ENCODE data around the gene KCNK6.
"Not testable (repeated sequence)": the region's sequence is repeated elsewhere in the genome, so short reads cannot be mapped to it uniquely, and the experiment has no call there.

Gene KCNK6

DNA sequence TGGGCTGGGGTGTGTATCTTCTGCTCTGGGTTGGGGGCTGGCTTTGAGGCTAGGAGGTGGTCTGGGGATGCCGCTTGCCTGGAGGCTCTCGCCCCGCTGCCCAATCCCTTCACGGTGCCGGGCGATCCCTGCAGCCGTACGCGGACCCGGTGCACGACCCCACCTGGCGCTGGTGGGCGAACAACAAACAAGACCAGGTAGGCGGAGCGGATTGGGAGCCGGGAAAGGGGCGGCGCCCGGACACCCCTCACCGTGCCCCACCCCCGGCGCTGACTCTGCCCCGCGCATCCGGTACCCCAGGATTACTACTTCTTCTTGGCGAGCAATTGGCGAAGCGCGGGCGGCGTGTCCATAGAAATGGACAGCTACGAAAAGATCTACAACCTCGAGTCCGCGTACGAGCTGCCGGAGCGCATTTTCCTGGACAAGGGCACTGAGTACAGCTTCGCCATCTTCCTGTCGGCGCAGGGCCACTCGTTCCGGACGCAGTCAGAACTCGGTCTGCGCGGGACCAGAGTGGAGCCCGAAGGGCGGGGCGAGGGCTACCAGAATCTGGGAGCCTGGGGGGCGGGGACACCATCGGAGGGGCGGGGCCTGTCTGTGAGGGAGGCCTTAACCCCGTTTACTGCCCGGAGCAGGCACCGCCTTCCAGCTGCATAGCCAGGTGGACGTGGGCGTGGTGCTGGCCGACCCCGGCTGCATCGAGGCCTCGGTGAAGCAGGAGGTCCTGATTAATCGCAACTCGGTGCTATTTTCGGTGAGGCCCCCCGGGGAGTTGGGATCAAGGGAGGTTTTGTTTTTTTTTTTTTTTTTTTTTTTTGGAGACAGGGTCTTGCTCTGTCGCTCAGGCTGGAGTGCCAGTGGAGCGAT, 42.7 kb downstream of the KCNK6 start:
- DNase-seq, result no peak

- DNase-seq, result not testable (repeated sequence)
Measured at GRCh38 chr19:38362946-38363688, 43.5 kb downstream of the KCNK6 start.

DNA sequence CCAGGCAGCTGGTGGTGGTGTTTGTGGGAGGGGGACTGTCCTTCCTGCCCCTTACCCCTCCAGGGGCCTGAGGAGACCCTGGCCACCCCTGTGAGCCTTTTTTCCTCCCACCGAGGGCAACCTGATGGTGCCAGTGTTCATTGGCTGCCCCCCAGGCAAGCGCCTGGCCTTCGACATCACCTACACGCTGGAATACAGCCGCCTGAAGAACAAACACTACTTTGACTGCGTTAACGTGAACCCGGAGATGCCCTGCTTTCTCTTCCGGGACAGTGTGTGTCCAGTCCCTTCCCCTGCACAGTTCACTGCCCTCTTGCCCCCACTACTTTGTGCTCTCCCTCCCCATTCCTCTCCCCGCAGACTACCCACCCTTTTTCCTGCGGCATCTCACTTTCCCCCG, 47.4 kb downstream of the KCNK6 start:
- no peak for DNase-seq

DNA sequence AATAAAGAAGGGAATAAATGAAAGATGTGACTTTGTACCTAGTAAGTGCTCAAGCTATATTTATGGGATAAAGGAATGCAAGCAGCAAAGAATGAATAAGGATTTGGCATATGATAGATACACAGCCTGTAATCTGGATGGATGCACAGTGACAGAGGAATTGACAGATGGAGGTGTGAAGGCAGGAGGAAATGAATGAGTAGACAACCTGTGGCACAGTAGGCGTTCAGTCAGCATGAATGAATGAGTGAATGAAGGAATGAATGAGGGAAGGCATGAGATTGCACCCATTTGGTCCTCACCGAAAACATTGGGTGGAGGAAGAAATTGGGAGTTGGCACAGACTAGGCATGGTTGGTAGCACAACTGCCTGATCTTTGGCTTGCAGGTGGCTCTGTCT, 49.9 kb downstream of the KCNK6 start:
- DNase-seq, result no peak

DNA sequence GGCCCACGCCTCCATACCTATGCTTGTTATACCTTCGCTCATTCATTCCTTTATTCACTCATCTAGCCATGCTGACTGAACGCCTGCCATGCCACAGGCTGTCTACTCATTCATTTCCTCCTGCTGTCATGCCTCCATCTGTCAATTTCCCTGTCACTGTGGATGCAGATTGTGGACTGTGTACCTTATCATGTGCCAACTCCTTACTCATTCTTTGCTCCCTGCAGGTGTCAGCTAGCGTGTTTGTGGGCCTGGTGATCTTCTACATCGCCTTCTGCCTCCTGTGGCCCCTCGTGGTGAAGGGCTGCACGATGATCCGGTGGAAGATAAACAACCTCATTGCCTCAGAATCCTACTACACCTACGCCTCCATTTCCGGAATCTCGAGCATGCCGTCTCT, 50.7 kb downstream of the KCNK6 start:
- DNase-seq, result no peak

DNA sequence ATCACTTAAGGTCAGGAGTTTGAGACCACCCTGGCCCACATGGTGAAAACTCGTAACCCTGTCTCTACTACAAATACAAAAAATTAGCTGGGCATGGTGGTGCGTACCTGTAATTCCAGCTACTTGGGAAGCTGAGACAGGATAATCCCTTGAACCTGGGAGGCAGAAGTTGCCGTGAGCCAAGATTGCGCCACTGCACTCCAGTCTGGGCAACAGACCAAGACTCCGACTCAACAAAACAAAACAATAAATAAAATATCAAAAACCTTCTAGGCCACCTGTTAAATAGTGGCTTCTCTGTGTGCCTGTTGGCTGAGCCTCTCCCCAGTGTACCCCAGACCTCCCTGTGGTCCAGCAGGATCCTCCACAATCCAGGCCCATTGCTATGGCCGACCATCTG, 51.4 kb downstream of the KCNK6 start:
- no peak for DNase-seq

GRCh38 chr19:38373907-38374331, 54.3 kb downstream of the KCNK6 start:
- no peak for DNase-seq

DNA sequence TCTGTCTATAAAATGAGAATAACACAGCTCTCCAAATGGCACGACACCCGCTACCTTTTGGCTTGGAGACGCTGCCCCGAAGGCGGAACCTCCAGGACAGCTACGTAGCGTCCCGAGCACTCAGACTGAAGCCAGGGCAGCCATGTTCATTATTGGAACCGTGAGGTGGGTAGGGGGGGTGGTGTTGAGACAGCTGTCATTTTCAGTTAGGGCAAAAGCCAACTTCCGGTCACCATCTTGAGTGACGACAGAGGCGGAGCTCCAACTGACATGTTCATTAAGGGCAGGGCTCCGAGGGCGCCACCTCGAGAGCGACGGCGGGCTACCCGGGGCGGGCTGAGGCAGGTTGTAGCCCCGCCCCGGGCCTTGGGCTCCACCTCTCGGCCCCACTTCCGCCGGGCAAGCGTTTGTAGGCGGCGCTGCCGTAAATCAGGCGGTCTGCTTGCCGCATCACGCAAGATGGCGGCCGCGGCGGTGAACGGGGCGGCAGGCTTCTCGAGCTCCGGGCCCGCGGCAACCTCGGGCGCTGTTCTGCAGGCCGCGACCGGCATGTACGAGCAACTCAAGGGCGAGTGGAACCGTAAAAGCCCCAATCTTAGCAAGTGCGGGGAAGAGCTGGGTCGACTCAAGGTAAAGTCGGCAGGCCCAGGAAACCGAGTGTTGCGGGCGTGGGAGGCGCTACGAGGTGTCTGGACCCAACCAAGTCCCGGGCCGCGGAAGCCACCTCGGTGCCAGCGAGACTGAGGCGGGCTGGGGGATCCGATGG, 54.9 kb downstream of the KCNK6 start, which contains the start of gene PSMD8:
TSS of gene PSMD8 (plus strand) at position 240 of the 766 bp plus-strand sequence. CDS start at position 271, 31 bp downstream.
- DNase-seq, result peak; percentile 98

- no peak for DNase-seq
Measured at GRCh38 chr19:38375098-38375493, 55.5 kb downstream of the KCNK6 start.

DNA sequence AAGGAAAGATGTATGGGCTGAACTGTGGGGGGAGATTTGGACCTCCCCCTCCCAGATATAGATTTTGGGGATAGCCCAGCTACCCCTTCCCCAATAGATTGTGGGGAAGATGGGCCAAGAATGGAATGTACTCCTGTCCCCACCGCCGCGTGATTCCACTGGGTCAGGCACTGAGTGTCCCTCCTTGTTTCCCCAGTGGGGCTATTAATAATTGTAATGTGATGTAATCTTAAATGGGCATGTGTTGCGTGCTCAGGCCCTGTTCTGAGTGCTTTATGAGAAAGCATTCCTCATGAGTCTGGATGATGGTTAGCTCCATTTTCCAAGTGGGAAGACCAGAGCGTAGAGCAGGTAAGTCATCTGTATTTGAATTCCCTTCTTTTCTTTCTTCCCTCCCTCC, 56.1 kb downstream of the KCNK6 start:
- DNase-seq, result no peak

GRCh38 chr19:38376576-38376975, 56.9 kb downstream of the KCNK6 start:
- no peak for DNase-seq

- DNase-seq, result no peak
Measured at GRCh38 chr19:38377052-38377451, 57.4 kb downstream of the KCNK6 start.

- no peak for DNase-seq
Measured at GRCh38 chr19:38378866-38379265, 59.2 kb downstream of the KCNK6 start.

GRCh38 chr19:38381138-38381537, 61.5 kb downstream of the KCNK6 start:
- DNase-seq, result no peak
